Testis (tissue), 2 donors: ENCODE measurements around the gene TPCN2.

Experiments used
- POLR2A ChIP-seq: fragments of 450-650 bp; IDR thresholded peaks from one replicate; pipeline ENCODE4 v1.6.1; 2017; ENCODE audit warnings: antibody characterized with exemption, mild to moderate bottlenecking, moderate library complexity
- TF ChIP-seq, protein P1 (sequence below), 3 experiments: fragments of 450-650 bp in 2 of 3; fragments of 200-600 bp in 1 of 3; sonication (generic) in 1 of 3; IDR thresholded peaks; one replicate each; pipeline ENCODE4 v1.5.1; 2016 to 2019; ENCODE audit warnings: antibody characterized with exemption in 3 of 3, mild to moderate bottlenecking in 2 of 3, moderate library complexity in 1 of 3

DNA sequence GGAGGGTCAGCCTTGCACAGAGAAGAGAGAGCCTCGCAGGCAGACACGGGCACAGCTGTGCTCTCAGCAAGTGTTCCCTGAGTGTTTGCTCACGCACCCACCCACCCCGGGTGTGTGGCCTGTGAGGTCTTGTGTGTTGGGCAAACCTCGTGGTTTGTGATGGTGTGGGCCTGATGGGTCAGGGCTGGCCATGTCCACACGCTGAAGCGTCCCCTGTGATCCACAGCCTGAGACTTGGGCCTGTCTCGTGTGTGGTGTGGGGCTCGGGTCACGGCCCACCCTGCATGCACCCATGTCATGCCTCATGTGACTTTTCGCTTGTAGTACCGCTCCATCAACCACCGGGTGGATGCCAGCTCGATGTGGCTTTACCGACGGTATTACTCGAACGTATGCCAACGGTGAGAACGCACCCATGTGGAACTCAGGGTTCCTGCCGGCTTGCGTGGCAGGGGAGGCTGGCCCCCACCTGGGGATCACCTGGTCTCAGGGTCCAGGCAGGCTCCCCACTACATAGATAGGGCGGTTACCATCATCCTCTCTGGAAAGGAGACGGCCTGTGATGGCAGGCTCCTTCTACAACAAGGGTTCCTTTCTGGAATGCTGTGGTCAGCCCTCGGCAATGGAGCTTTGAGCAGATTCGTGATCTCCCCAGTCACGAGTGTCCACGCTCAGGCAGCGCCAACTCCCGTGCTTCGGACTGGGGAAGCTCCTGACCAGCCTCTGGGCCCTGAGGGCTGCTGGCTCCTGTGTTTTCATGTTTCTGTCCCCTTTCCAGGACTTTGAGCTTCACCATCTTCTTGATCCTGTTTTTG, 5.9 kb downstream of the TPCN2 start:
- TF ChIP-seq POLR2A = no peak
- TF ChIP-seq, protein P1, sequence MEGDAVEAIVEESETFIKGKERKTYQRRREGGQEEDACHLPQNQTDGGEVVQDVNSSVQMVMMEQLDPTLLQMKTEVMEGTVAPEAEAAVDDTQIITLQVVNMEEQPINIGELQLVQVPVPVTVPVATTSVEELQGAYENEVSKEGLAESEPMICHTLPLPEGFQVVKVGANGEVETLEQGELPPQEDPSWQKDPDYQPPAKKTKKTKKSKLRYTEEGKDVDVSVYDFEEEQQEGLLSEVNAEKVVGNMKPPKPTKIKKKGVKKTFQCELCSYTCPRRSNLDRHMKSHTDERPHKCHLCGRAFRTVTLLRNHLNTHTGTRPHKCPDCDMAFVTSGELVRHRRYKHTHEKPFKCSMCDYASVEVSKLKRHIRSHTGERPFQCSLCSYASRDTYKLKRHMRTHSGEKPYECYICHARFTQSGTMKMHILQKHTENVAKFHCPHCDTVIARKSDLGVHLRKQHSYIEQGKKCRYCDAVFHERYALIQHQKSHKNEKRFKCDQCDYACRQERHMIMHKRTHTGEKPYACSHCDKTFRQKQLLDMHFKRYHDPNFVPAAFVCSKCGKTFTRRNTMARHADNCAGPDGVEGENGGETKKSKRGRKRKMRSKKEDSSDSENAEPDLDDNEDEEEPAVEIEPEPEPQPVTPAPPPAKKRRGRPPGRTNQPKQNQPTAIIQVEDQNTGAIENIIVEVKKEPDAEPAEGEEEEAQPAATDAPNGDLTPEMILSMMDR (IDR thresholded peaks at IDR 0.05) = no peak
